ENCODE results near the gene FLRT2. TPM values are rescaled to one million over a fixed set of nuclear protein-coding genes. Genes with fewer than 3 reads are reported as not detected.
A peak's percentile ranks its signal among the peaks of the same experiment; 100 is the strongest.

The FLRT2 gene
- total and polyA plus RNA-seq, 2 of the 4 experiments (the other 2 are of a cell fraction) = 10.2 to 13.1 TPM

- Histone ChIP-seq H4K5ac (ENCODE audit: low read depth, low read length) (no peak overlapping the region), H3K79me1 (ENCODE audit: low read depth in 1 of 2, low read length in 2 of 2) (no peaks in the 10 kb centered on the region), H3K56ac (ENCODE audit: extremely low read depth, insufficient read depth, low read length) (no peak overlapping the region), H4K20me1 (ENCODE audit: insufficient read depth, low read length) (no peaks in the 10 kb centered on the region), H3K27me3 (ENCODE audit: control insufficient read depth, insufficient read depth, low read length) (no peaks in the 10 kb centered on the region), H3K9ac (ENCODE audit: low read depth, low read length) (no peak overlapping the region), H3K4me3 (ENCODE audit: insufficient read depth, low read depth, low read length) (no peak overlapping the region), H2BK120ac (ENCODE audit: low read depth, low read length) (no peak overlapping the region), H3K27ac (ENCODE audit: insufficient read depth, low read length) (no peak overlapping the region), H2BK20ac (ENCODE audit: low read depth, low read length) (peak overlapping the region; percentile 32; the same call in 1 of the 2 replicates), H3K9me3 (ENCODE audit: control insufficient read depth, insufficient read depth, low read length) (no peaks in the 10 kb centered on the region), H3K4ac (ENCODE audit: low read depth, low read length) (no peak overlapping the region), H2AFZ (replicated peaks; ENCODE audit: low read length, poor library complexity) (no peak overlapping the region), H3K23ac (ENCODE audit: low read depth, low read length) (no peak overlapping the region), H3K9me1 (ENCODE audit: insufficient read depth, low read length) (no peaks in the 10 kb centered on the region), H3K36me3 (ENCODE audit: control insufficient read depth, insufficient read depth, low read length) (no peaks in the 10 kb centered on the region), H3K4me2 (ENCODE audit: low read depth, low read length) (no peak overlapping the region), H2AK9ac (replicated peaks; ENCODE audit: low read depth, low read length, poor library complexity) (no peak overlapping the region), H3K18ac (ENCODE audit: low read depth, low read length) (0 out of 2 replicates have a peak overlapping the region, but pooled peaks have one; percentile 18), H3K4me1 (ENCODE audit: control insufficient read depth, insufficient read depth, low read length) (peaks cover 4% of the 10 kb centered on the region), H2BK15ac (ENCODE audit: low read depth, low read length) (no peak overlapping the region), H4K8ac (ENCODE audit: low read depth in 2 of 2, low read length in 2 of 2) (no peak overlapping the region; a peak in 1 of 4 replicates), H2AK5ac (ENCODE audit: low read depth, low read length) (no peak overlapping the region), H2BK5ac (ENCODE audit: low read depth, low read length, poor library complexity, severe bottlenecking) (no peak overlapping the region), H3K14ac (replicated peaks; ENCODE audit: low read depth, low read length) (no peak overlapping the region), H4K91ac (ENCODE audit: insufficient read depth, low read depth, low read length) (no peak overlapping the region)
- WGBS, 2 experiments (ENCODE audit: extremely low coverage in 2 of 2, insufficient read length in 1 of 2) = no CpG with 5 or more reads among the region's 2 CpGs
- CTCF ChIA-PET = no interaction called here
- in situ Hi-C loops (cut with MboI; ENCODE audit: low sequenced_read_pairs) = no loop called here
- no TSS peak for BruUV-seq (replicated peaks)
- POLR2A ChIA-PET (ENCODE audit: unreplicated experiment) = no interaction called here
- intact Hi-C loops (cut with micrococcal nuclease) = no loop called here
- TF ChIP-seq NFE2L2 (IDR thresholded peaks at IDR 0.05; ENCODE audit: low read depth, low read length) = no peak
- TF ChIP-seq CEBPB (IDR thresholded peaks at IDR 0.05; ENCODE audit: low read depth, low read length) = peak; percentile 83
- DNase-seq (no peak), ATAC-seq (ENCODE audit: low read depth) (no peak; the same call in 1 of the 2 replicates)
- dilution Hi-C loops (cut with HindIII; ENCODE audit: low sequenced_read_pairs, unreplicated experiment) = no loop called here
These were observed 12.7 kb upstream of the FLRT2 start for GRCh38 chr14:85517114-85517688.
